ENCODE results near the gene PTGDR.
A peak's percentile ranks its signal among the peaks of the same experiment; 100 is the strongest.

Gene PTGDR

DNA sequence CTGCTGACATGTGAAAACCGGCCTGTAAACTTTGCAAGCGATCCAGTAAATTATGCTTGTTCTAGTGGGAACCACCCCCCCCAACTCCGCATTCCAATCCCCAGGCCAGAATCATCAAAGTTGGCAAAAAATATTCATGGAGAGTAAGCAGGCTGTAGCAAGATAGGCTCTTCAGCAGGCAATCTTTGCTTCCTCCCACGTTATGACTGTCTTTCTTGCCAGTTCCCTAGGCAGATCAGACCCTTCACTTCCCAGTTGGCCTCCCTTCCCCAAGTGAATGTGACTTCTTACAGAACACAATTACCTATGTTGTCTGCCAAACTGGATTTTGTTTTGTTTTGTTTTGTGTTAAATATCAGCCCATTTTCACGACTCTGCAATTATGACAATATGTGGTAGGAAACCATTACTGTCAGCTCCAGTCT, 45.4 kb downstream of the PTGDR start:
- DNase-seq (ENCODE audit: low spot score): no peak

DNA sequence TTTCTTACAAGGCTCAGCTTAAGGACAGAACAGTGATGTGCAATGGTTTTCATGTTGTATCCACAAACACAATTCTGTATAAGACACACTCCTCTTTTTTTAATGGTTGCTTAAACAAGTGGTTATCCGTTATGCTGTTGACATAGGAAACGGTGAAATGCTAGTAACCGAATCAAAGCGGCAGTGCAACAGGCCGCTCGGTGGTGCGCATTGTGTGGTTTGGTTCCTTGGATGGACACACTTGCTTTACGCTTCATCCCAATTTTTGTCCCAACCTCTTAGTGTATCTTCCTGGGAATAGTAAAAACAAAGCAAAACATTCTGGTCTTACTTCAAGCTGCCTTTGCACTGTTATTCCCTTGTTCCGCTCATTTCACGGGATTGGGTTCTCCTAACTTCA, 46.0 kb downstream of the PTGDR start:
- no peak for DNase-seq (ENCODE audit: low spot score)

- DNase-seq (ENCODE audit: low spot score): peak; percentile 68
Observed at GRCh38 chr14:52313903-52314594, 46.6 kb downstream of the PTGDR start, which contains the start of gene PTGER2. Gene PTGER2 (plus strand): TSS chr14:52314312. CDS start chr14:52314549, 237 bp downstream.

GRCh38 chr14:52314595-52315354, 47.3 kb downstream of the PTGDR start:
- peak; percentile 13 for DNase-seq (ENCODE audit: low spot score)

- no peak for DNase-seq (ENCODE audit: low spot score)
Observed at GRCh38 chr14:52315355-52315718, 47.8 kb downstream of the PTGDR start.

DNA sequence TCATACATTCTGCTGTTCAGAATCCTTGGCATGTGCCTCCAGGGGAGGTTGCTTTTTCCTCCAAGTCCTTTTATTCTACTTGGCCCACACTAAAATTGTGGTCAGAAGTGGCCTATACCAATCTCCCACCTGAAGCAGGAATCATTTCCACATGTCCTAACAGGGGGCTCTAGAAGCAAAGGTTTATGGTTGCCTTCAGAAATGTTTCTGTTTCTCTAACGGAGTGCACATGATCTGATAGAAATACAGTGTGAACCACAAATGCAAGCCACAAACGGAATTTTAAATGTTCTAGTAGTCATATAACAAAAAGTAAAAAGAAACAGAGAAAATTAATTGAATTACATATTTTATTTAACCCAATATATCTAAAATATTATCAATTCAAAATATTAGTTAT, 50.6 kb downstream of the PTGDR start:
- no peak for DNase-seq (ENCODE audit: low spot score)

GRCh38 chr14:52318826-52319645, 51.5 kb downstream of the PTGDR start:
- DNase-seq (ENCODE audit: low spot score): no peak

DNA sequence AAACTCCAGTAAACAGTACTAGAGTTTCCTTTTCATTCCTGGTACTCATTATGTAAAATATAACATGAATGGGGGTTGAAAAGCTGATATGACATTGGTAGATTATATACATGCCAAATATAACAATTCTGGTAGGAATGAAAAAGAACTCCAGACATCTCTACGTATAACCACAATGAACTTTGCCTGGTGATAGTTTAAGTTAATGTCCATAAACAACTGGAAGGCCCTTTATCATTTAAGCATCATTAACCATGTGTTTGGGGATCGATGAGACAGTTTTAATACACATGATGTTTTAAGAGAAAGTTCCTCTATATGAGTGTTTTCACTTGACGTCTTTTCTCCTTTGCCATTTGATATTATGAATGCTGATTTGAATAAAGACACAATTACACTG, 52.4 kb downstream of the PTGDR start:
- no peak for DNase-seq (ENCODE audit: low spot score)

- DNase-seq (ENCODE audit: low spot score): no peak
Observed at GRCh38 chr14:52325126-52325525, 57.6 kb downstream of the PTGDR start.

- no peak for DNase-seq (ENCODE audit: low spot score)
Observed at GRCh38 chr14:52325630-52326029, 58.1 kb downstream of the PTGDR start.
